GM23338 (cell line): ENCODE measurements around the gene MFGE8. TPM values are rescaled to one million over a fixed set of nuclear protein-coding genes. Genes with fewer than 3 reads are reported as not detected.

Source experiments
- ATAC-seq: fragments of 200-7000 bp; cut with Tn5 transposase; 3 replicates; pipeline ENCODE4 v1.9.1; 2020
- DNase-seq: peaks from one replicate; pipeline ENCODE4 v3.0.0-alpha.2; 2015; ENCODE audit warnings: low spot score
- H2AFZ ChIP-seq: fragments of 200-600 bp; sonication (generic); 2 replicates; pipeline ENCODE4 v1.8.0; 2016; ENCODE audit warnings: antibody characterized with exemption, mild to moderate bottlenecking, moderate library complexity
- H3F3A ChIP-seq: fragments of 200-600 bp; sonication (generic); replicated peaks from 2 replicates; pipeline ENCODE4 v1.8.0; 2017; ENCODE audit warnings: antibody characterized with exemption, mixed run types, low read depth
- H3K27ac ChIP-seq: fragments of 200-600 bp; sonication (generic); 2 replicates; pipeline ENCODE4 v1.6.1; 2016; ENCODE audit warnings: low read depth
- H3K27me3 ChIP-seq: fragments of 200-600 bp; sonication (generic); 2 replicates; pipeline ENCODE4 v1.8.0; 2016; ENCODE audit warnings: mild to moderate bottlenecking, mixed run types, moderate library complexity; ENCODE audit not compliant: insufficient read depth
- H3K36me3 ChIP-seq: fragments of 200-600 bp; sonication (generic); 2 replicates; pipeline ENCODE4 v1.8.0; 2016; ENCODE audit warnings: mild to moderate bottlenecking; ENCODE audit not compliant: insufficient read depth
- H3K4me1 ChIP-seq: fragments of 200-600 bp; sonication (generic); 2 replicates; pipeline ENCODE4 v1.8.0; 2016; ENCODE audit warnings: mild to moderate bottlenecking, moderate library complexity; ENCODE audit not compliant: insufficient read depth
- H3K4me2 ChIP-seq: fragments of 200-600 bp; sonication (generic); 2 replicates; pipeline ENCODE4 v1.7.1; 2017; ENCODE audit warnings: mixed run types
- H3K4me3 ChIP-seq: fragments of 200-600 bp; sonication (generic); 2 replicates; pipeline ENCODE4 v1.6.1; 2016; ENCODE audit warnings: mixed run types
- H3K79me2 ChIP-seq: fragments of 200-600 bp; sonication (generic); replicated peaks from 2 replicates; pipeline ENCODE4 v1.8.0; 2017; ENCODE audit warnings: mild to moderate bottlenecking; ENCODE audit not compliant: insufficient read depth
- H3K9me2 ChIP-seq: fragments of 200-600 bp; sonication (generic); 2 replicates; pipeline ENCODE4 v1.8.0; 2017; ENCODE audit not compliant: insufficient read depth
- H4K20me1 ChIP-seq: fragments of 200-600 bp; sonication (generic); replicated peaks from 2 replicates; pipeline ENCODE4 v1.8.0; 2017; ENCODE audit warnings: mild to moderate bottlenecking; ENCODE audit not compliant: insufficient read depth
- H3K27ac Mint-ChIP-seq: 2 replicates; pipeline ENCODE4 v1.8.0; 2020; ENCODE audit warnings: inconsistent platforms, mild to moderate bottlenecking, moderate library complexity, mixed read lengths
- H3K27me3 Mint-ChIP-seq: 3 replicates; pipeline ENCODE4 v1.8.0; 2022; ENCODE audit warnings: low read depth, mild to moderate bottlenecking, moderate library complexity, mixed read lengths, inconsistent platforms; ENCODE audit not compliant: insufficient read depth, poor library complexity
- H3K36me3 Mint-ChIP-seq: 3 replicates; pipeline ENCODE4 v1.8.0; 2021; ENCODE audit warnings: low read depth, mild to moderate bottlenecking, inconsistent platforms, moderate library complexity, mixed read lengths
- H3K4me1 Mint-ChIP-seq: 3 replicates; pipeline ENCODE4 v1.8.0; 2020; ENCODE audit warnings: mild to moderate bottlenecking, inconsistent platforms, mixed read lengths
- H3K4me3 Mint-ChIP-seq: 3 replicates; pipeline ENCODE4 v1.8.0; 2021; ENCODE audit warnings: moderate library complexity, mild to moderate bottlenecking, inconsistent platforms, mixed read lengths
- H3K9me3 Mint-ChIP-seq: 3 replicates; pipeline ENCODE4 v1.8.0; 2020; ENCODE audit warnings: moderate library complexity, mild to moderate bottlenecking, inconsistent platforms, mixed read lengths
- CREB1 ChIP-seq: fragments of 250-450 bp; sonication (Bioruptor Pico); IDR thresholded peaks from 2 replicates; pipeline ENCODE4 v1.5.0; 2020; ENCODE audit warnings: low read depth, mild to moderate bottlenecking, moderate library complexity
- POLR2AphosphoS5 ChIP-seq: IDR thresholded peaks from 2 replicates; pipeline ENCODE4 v1.6.1; 2016; ENCODE audit warnings: antibody characterized with exemption, low read depth
- ZNF114 ChIP-seq: fragments of 250-450 bp; sonication (Bioruptor Pico); IDR thresholded peaks from 2 replicates; pipeline ENCODE4 v1.5.0; 2020; ENCODE audit warnings: mild to moderate bottlenecking, moderate library complexity
- polyA plus RNA-seq: library from polyadenylated mRNA; unstranded; fragments of >200 nt; fragmentation: Nextera tagmentation; extraction: Ambion mirVana; gene quantifications from 2 replicates; pipeline ENCODE4 v1.2.1, GENCODE V29; 2016
- total RNA-seq: library from RNA; depleted of rRNA; stranded (reverse); fragments of >200 nt; shearing (Covaris generic); gene quantifications from 2 replicates; pipeline ENCODE4 v1.2.3, GENCODE V29; 2014
- TF ChIP-seq, protein P1 (sequence below), 2 experiments: fragments of 200-600 bp in 1 of 2; sonication (generic) in 1 of 2; conservative IDR thresholded peaks; 2 replicates each; pipeline versions ENCODE4 v1.5.1 to v1.6.1; 2016 to 2017; ENCODE audit warnings: antibody characterized with exemption in 2 of 2, low read depth in 2 of 2, mild to moderate bottlenecking in 2 of 2, moderate library complexity in 1 of 2
- TF ChIP-seq, protein P2 (sequence below): IDR thresholded peaks from 2 replicates; pipeline ENCODE4 v1.6.1; 2016; ENCODE audit warnings: antibody characterized with exemption

The MFGE8 gene
- total and polyA plus RNA-seq, 2 experiments from 2014 or later = 279 to 671 TPM

DNA sequence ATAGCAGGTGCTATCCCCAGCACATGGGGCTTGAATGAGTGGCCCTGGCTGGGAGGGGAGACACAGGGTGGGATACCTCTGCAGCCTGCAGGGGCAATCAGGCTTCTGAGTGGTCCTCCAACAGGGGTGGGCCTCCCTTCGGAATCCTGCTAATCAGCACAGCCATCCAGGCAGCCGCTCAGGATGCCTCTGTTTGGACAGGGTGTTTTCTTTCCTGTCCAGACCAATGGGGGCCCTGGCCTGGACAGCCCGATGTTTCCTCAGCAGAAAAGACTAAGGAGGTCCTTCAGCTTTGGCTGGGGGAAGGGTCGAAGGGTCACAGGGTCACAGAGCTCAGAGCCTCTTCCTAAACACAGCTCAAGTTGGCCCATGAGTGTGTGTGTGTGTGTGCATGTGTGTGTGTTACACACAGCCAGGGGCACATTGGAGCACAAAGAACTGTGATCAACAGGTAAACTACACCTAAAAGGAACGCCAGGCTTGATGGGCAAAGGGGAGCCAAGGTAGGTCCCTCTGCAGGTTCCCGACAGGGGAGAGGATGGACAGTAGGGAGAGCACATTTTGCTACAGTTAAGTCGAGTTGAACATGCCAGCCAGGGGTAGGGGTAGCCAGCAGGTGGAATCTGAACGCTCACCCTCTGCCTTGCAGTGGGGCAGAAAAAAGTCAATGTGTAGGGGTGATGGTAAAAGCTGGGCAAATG lies 16.7 kb downstream of the MFGE8 start:
- ATAC-seq (no peak), DNase-seq (no peak)
- peaks cover 25% of the 10 kb centered on the region for H3K27me3 Mint-ChIP-seq
- H3K27me3 ChIP-seq = peaks cover 4% of the 10 kb centered on the region; the same call in 1 of the 2 replicates
- H3K9me3 Mint-ChIP-seq = no peaks in the 10 kb centered on the region; the same call in 2 of the 3 replicates
- no peak for TF ChIP-seq CREB1 (CRISPR knock-in tag)
- no peak overlapping the region; the same call in 1 of the 2 replicates for H3K27ac ChIP-seq
- H4K20me1 ChIP-seq = peaks cover 11% of the 10 kb centered on the region; the same call in 1 of the 2 replicates
- H3K4me1 ChIP-seq = peaks cover 34% of the 10 kb centered on the region
- H3F3A ChIP-seq = peaks cover 23% of the 10 kb centered on the region
- H3K4me3 ChIP-seq = peak overlapping the region; percentile 23; the same call in 1 of the 2 replicates
- 0 out of 3 replicates have a peak overlapping the region, but pooled peaks have one; percentile 2 for H3K4me3 Mint-ChIP-seq
- H3K36me3 ChIP-seq = no peaks in the 10 kb centered on the region
- peaks cover 50% of the 10 kb centered on the region for H3K36me3 Mint-ChIP-seq
- peak overlapping the region; percentile 60; the same call in 1 of the 2 replicates for H3K4me2 ChIP-seq
- H3K9me2 ChIP-seq = no peaks in the 10 kb centered on the region
- no peaks in the 10 kb centered on the region for H3K79me2 ChIP-seq
- H3K27ac Mint-ChIP-seq = no peak overlapping the region
- peaks cover 50% of the 10 kb centered on the region for H3K4me1 Mint-ChIP-seq
- H2AFZ ChIP-seq = no peak overlapping the region

DNA sequence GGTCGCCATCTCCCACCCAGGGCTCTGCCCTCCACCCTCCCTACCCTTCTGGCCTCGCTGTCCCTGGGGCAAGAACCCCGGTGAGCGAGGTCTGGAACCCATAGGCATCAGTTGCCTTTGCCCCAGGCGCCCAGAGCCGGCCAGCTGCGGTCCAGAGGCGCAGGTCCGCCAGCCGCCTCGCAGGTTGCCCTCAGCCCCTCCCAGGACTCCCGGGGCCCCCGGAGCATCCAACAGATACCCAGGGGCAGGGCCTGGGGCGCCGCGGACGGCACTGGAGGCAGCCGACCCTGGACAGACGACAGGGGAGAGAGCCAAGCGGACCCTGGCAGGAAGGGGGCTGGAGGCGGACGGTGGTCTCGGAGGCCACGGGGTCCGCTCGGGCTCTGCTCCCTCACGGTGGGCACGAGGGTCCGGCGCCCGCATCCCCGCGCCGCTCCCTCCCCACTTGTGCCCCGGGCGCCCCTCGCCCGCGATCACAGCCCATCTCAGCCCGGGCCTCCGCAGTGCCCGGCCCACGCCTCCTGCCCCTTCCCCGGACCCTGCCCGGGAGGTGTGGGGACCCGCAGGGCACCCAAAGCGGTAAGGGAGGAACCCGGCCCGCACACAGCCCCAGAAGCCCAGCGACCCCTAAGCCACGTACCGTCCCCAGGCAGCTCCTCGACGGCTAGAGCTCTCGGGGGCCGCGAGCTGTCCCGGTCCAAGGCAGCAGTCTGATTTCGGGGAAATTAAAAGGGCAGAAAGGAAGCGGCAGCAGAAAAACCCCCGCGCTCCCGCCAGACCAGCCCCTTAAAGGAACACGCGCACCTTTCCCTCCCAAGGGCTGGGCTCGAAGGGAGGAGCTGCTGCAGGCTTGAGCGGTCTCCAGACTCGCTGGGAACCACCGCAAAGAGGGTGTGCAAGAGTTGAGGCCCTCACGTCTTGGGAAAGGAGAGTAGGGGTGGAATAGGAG lies 18.1 kb downstream of the MFGE8 start, which contains the start of gene HAPLN3:
Gene HAPLN3, minus strand, starts transcription at position 726 of the 949 bp plus-strand sequence. CDS start 8,246 bp downstream, outside the sequence.
- Histone ChIP-seq H3K27me3 (peaks cover 4% of the 10 kb centered on the region; the same call in 1 of the 2 replicates), H3K4me2 (peak within 1 kb of the TSS; percentile 95), H2AFZ (peak within 1 kb of the TSS; percentile 90), H3K79me2 (no peaks in the 10 kb centered on the region), H3F3A (peaks cover 18% of the 10 kb centered on the region), H3K36me3 (no peaks in the 10 kb centered on the region), H3K4me1 (peaks cover 34% of the 10 kb centered on the region), H3K27ac (peak within 1 kb of the TSS; percentile 32; the same call in 1 of the 2 replicates), H3K4me3 (peak within 1 kb of the TSS; percentile 92), H4K20me1 (peaks cover 11% of the 10 kb centered on the region; the same call in 1 of the 2 replicates), H3K9me2 (no peaks in the 10 kb centered on the region)
- Mint-ChIP-seq H3K27me3 (peaks cover 23% of the 10 kb centered on the region), H3K4me1 (peaks cover 39% of the 10 kb centered on the region), H3K36me3 (peaks cover 40% of the 10 kb centered on the region; the same call in 2 of the 3 replicates), H3K27ac (0 out of 2 replicates have a peak within 1 kb of the TSS, but pooled peaks have one; percentile 30), H3K4me3 (peak within 1 kb of the TSS; percentile 81), H3K9me3 (no peaks in the 10 kb centered on the region)
- DNase-seq (peak; percentile 83), ATAC-seq (peak; percentile 47)
- TF ChIP-seq POLR2AphosphoS5 = peak; percentile 58
- TF ChIP-seq ZNF114 (CRISPR knock-in tag) = no peak

GRCh38 chr15:88894348-88894818 lies 18.8 kb downstream of the MFGE8 start:
- TF ChIP-seq, protein P1, sequence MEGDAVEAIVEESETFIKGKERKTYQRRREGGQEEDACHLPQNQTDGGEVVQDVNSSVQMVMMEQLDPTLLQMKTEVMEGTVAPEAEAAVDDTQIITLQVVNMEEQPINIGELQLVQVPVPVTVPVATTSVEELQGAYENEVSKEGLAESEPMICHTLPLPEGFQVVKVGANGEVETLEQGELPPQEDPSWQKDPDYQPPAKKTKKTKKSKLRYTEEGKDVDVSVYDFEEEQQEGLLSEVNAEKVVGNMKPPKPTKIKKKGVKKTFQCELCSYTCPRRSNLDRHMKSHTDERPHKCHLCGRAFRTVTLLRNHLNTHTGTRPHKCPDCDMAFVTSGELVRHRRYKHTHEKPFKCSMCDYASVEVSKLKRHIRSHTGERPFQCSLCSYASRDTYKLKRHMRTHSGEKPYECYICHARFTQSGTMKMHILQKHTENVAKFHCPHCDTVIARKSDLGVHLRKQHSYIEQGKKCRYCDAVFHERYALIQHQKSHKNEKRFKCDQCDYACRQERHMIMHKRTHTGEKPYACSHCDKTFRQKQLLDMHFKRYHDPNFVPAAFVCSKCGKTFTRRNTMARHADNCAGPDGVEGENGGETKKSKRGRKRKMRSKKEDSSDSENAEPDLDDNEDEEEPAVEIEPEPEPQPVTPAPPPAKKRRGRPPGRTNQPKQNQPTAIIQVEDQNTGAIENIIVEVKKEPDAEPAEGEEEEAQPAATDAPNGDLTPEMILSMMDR (conservative IDR thresholded peaks at IDR 0.05; ENCODE audit: low read depth in 2 of 2) = peak; percentile 84 to 98
- TF ChIP-seq, protein P2, sequence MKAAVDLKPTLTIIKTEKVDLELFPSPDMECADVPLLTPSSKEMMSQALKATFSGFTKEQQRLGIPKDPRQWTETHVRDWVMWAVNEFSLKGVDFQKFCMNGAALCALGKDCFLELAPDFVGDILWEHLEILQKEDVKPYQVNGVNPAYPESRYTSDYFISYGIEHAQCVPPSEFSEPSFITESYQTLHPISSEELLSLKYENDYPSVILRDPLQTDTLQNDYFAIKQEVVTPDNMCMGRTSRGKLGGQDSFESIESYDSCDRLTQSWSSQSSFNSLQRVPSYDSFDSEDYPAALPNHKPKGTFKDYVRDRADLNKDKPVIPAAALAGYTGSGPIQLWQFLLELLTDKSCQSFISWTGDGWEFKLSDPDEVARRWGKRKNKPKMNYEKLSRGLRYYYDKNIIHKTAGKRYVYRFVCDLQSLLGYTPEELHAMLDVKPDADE = no peak
- H3K9me3 Mint-ChIP-seq = no peaks in the 10 kb centered on the region
- peaks cover 4% of the 10 kb centered on the region; the same call in 1 of the 2 replicates for H3K27me3 ChIP-seq
- H3F3A ChIP-seq = peaks cover 14% of the 10 kb centered on the region
- peaks cover 23% of the 10 kb centered on the region for H3K27me3 Mint-ChIP-seq
- H3K36me3 ChIP-seq = no peaks in the 10 kb centered on the region
- H3K79me2 ChIP-seq = no peaks in the 10 kb centered on the region
- H3K4me1 Mint-ChIP-seq = peaks cover 39% of the 10 kb centered on the region
- H3K4me3 ChIP-seq = peak overlapping the region; percentile 92
- H3K27ac Mint-ChIP-seq = no peak overlapping the region
- H3K4me1 ChIP-seq = peaks cover 34% of the 10 kb centered on the region
- H3K9me2 ChIP-seq = no peaks in the 10 kb centered on the region
- no peak overlapping the region for H3K27ac ChIP-seq
- DNase-seq = peak; percentile 96
- peaks cover 4% of the 10 kb centered on the region; the same call in 1 of the 2 replicates for H4K20me1 ChIP-seq
- peak overlapping the region; percentile 95 for H3K4me2 ChIP-seq
- peak overlapping the region; percentile 90; the same call in 1 of the 2 replicates for H2AFZ ChIP-seq
- ATAC-seq = peak; percentile 54
- H3K4me3 Mint-ChIP-seq = peak overlapping the region; percentile 81
- peaks cover 37% of the 10 kb centered on the region; the same call in 2 of the 3 replicates for H3K36me3 Mint-ChIP-seq
